Measurements from ENCODE around the gene CPA3.

CPA3 gene

GRCh38 chr3:148865049-148865448, at the start of gene CPA3:
CPA3 (plus strand) TSS chr3:148865296; CDS start chr3:148865308, 12 bp downstream.
- DNase-seq, result no peak

GRCh38 chr3:148815316-148816110, 49.6 kb upstream of the CPA3 start:
- DNase-seq, result no peak

GRCh38 chr3:148816427-148816826, 48.7 kb upstream of the CPA3 start:
- DNase-seq, result no peak

GRCh38 chr3:148816981-148817525, 48.0 kb upstream of the CPA3 start:
- DNase-seq, result no peak

- DNase-seq, result peak; percentile 11
Observed at GRCh38 chr3:148820361-148821245, 44.5 kb upstream of the CPA3 start.

- DNase-seq, result no peak
Observed at GRCh38 chr3:148823026-148823425, 42.1 kb upstream of the CPA3 start.

GRCh38 chr3:148825476-148825875, 39.6 kb upstream of the CPA3 start:
- no peak for DNase-seq

GRCh38 chr3:148827585-148827984, 37.5 kb upstream of the CPA3 start, which contains the start of gene CPB1:
CPB1 (plus strand) TSS chr3:148827811; CDS start chr3:148827824, 13 bp downstream.
- no peak for DNase-seq

GRCh38 chr3:148828136-148828690, 36.9 kb upstream of the CPA3 start:
- peak; percentile 23 for DNase-seq

GRCh38 chr3:148829926-148830325, 35.2 kb upstream of the CPA3 start:
- DNase-seq, result no peak

GRCh38 chr3:148833223-148833622, 31.9 kb upstream of the CPA3 start:
- no peak for DNase-seq

- DNase-seq, result no peak
Observed at GRCh38 chr3:148839805-148840204, 25.3 kb upstream of the CPA3 start.

GRCh38 chr3:148840451-148840850, 24.6 kb upstream of the CPA3 start:
- no peak for DNase-seq

GRCh38 chr3:148845756-148846395, 19.2 kb upstream of the CPA3 start:
- peak; percentile 14 for DNase-seq

- peak; percentile 45 for DNase-seq
Observed at GRCh38 chr3:148847351-148847750, 17.7 kb upstream of the CPA3 start.

GRCh38 chr3:148848410-148848809, 16.7 kb upstream of the CPA3 start:
- DNase-seq, result no peak

GRCh38 chr3:148852271-148852992, 12.7 kb upstream of the CPA3 start:
- DNase-seq, result no peak

GRCh38 chr3:148853076-148853475, 12.0 kb upstream of the CPA3 start:
- no peak for DNase-seq

GRCh38 chr3:148854061-148854460, 11.0 kb upstream of the CPA3 start:
- DNase-seq, result peak; percentile 24

- DNase-seq, result peak; percentile 21
Observed at GRCh38 chr3:148856384-148856783, 8.7 kb upstream of the CPA3 start.

GRCh38 chr3:148857316-148857715, 7.8 kb upstream of the CPA3 start:
- no peak for DNase-seq
